ENCODE measurements around the gene DNAJC8.

DNAJC8 gene

GRCh38 chr1:28249013-28249865 lies 16.4 kb upstream of the DNAJC8 start:
- H3K4me1 ChIP-seq (ENCODE audit: insufficient read depth, insufficient read length) = peaks cover 17% of the 10 kb centered on the region
- no peak overlapping the region for H3K4me3 ChIP-seq (ENCODE audit: insufficient read length, low read depth)
- H3K27me3 ChIP-seq (ENCODE audit: insufficient read depth, insufficient read length) = no peaks in the 10 kb centered on the region
- peak overlapping the region; percentile 21 for H3K9ac ChIP-seq (ENCODE audit: insufficient read length, low read depth)
- H3K9me3 ChIP-seq (ENCODE audit: insufficient read depth, low read length) = no peaks in the 10 kb centered on the region
- peaks cover 3% of the 10 kb centered on the region for H3K36me3 ChIP-seq (ENCODE audit: insufficient read depth, insufficient read length, low read length)
- no peak for TF ChIP-seq YY1 (IDR thresholded peaks at IDR 0.05; ENCODE audit: insufficient read depth, insufficient read length)
- no peak for TF ChIP-seq ZNF274 (IDR thresholded peaks at IDR 0.05; ENCODE audit: low read depth, low read length)
- TF ChIP-seq SUZ12 (IDR thresholded peaks at IDR 0.05; ENCODE audit: extremely low read depth, insufficient read depth, insufficient read length) = no peak
- no peak for DNase-seq (ENCODE audit: low read depth, low spot score)

- Histone ChIP-seq H3K4me1 (ENCODE audit: insufficient read depth, insufficient read length) (peaks cover 17% of the 10 kb centered on the region), H3K4me3 (ENCODE audit: insufficient read length, low read depth) (no peak overlapping the region), H3K9ac (ENCODE audit: insufficient read length, low read depth) (peak overlapping the region; percentile 21), H3K27me3 (ENCODE audit: insufficient read depth, insufficient read length) (no peaks in the 10 kb centered on the region), H3K36me3 (ENCODE audit: insufficient read depth, insufficient read length, low read length) (peaks cover 3% of the 10 kb centered on the region), H3K9me3 (ENCODE audit: insufficient read depth, low read length) (no peaks in the 10 kb centered on the region)
- TF ChIP-seq ZNF274 (IDR thresholded peaks at IDR 0.05; ENCODE audit: low read depth, low read length) (no peak), SUZ12 (IDR thresholded peaks at IDR 0.05; ENCODE audit: extremely low read depth, insufficient read depth, insufficient read length) (no peak), YY1 (IDR thresholded peaks at IDR 0.05; ENCODE audit: insufficient read depth, insufficient read length) (no peak)
- DNase-seq (ENCODE audit: low read depth, low spot score) = no peak
Observed at GRCh38 chr1:28248273-28249012, 15.6 kb upstream of the DNAJC8 start.

- Histone ChIP-seq H3K36me3 (ENCODE audit: insufficient read depth, insufficient read length, low read length) (peaks cover 3% of the 10 kb centered on the region), H3K9ac (ENCODE audit: insufficient read length, low read depth) (peak overlapping the region; percentile 21), H3K9me3 (ENCODE audit: insufficient read depth, low read length) (no peaks in the 10 kb centered on the region), H3K27me3 (ENCODE audit: insufficient read depth, insufficient read length) (no peaks in the 10 kb centered on the region), H3K4me3 (ENCODE audit: insufficient read length, low read depth) (no peak overlapping the region), H3K4me1 (ENCODE audit: insufficient read depth, insufficient read length) (peaks cover 17% of the 10 kb centered on the region)
- no peak for DNase-seq (ENCODE audit: low read depth, low spot score)
- TF ChIP-seq ZNF274 (IDR thresholded peaks at IDR 0.05; ENCODE audit: low read depth, low read length) (no peak), SUZ12 (IDR thresholded peaks at IDR 0.05; ENCODE audit: extremely low read depth, insufficient read depth, insufficient read length) (no peak), YY1 (IDR thresholded peaks at IDR 0.05; ENCODE audit: insufficient read depth, insufficient read length) (no peak)
Observed at GRCh38 chr1:28247612-28248272, 14.9 kb upstream of the DNAJC8 start.

GRCh38 chr1:28246427-28246832 lies 13.6 kb upstream of the DNAJC8 start:
- DNase-seq (ENCODE audit: low read depth, low spot score) = no peak
- no peaks in the 10 kb centered on the region for H3K27me3 ChIP-seq (ENCODE audit: insufficient read depth, insufficient read length)
- no peaks in the 10 kb centered on the region for H3K9me3 ChIP-seq (ENCODE audit: insufficient read depth, low read length)
- no peak for TF ChIP-seq SUZ12 (IDR thresholded peaks at IDR 0.05; ENCODE audit: extremely low read depth, insufficient read depth, insufficient read length)
- no peak for TF ChIP-seq ZNF274 (IDR thresholded peaks at IDR 0.05; ENCODE audit: low read depth, low read length)
- TF ChIP-seq YY1 (IDR thresholded peaks at IDR 0.05; ENCODE audit: insufficient read depth, insufficient read length) = no peak
- peaks cover 5% of the 10 kb centered on the region for H3K36me3 ChIP-seq (ENCODE audit: insufficient read depth, insufficient read length, low read length)
- peaks cover 17% of the 10 kb centered on the region for H3K4me1 ChIP-seq (ENCODE audit: insufficient read depth, insufficient read length)
- H3K4me3 ChIP-seq (ENCODE audit: insufficient read length, low read depth) = peak overlapping the region; percentile 48
- H3K9ac ChIP-seq (ENCODE audit: insufficient read length, low read depth) = peak overlapping the region; percentile 37

GRCh38 chr1:28244549-28245251 lies 11.9 kb upstream of the DNAJC8 start:
- no peak overlapping the region for H3K4me3 ChIP-seq (ENCODE audit: insufficient read length, low read depth)
- peaks cover 14% of the 10 kb centered on the region for H3K4me1 ChIP-seq (ENCODE audit: insufficient read depth, insufficient read length)
- no peak overlapping the region for H3K9ac ChIP-seq (ENCODE audit: insufficient read length, low read depth)
- no peak for DNase-seq (ENCODE audit: low read depth, low spot score)
- H3K36me3 ChIP-seq (ENCODE audit: insufficient read depth, insufficient read length, low read length) = peaks cover 10% of the 10 kb centered on the region
- no peaks in the 10 kb centered on the region for H3K27me3 ChIP-seq (ENCODE audit: insufficient read depth, insufficient read length)
- no peaks in the 10 kb centered on the region for H3K9me3 ChIP-seq (ENCODE audit: insufficient read depth, low read length)
- TF ChIP-seq SUZ12 (IDR thresholded peaks at IDR 0.05; ENCODE audit: extremely low read depth, insufficient read depth, insufficient read length) (no peak), ZNF274 (IDR thresholded peaks at IDR 0.05; ENCODE audit: low read depth, low read length) (no peak), YY1 (IDR thresholded peaks at IDR 0.05; ENCODE audit: insufficient read depth, insufficient read length) (no peak)

GRCh38 chr1:28243685-28244311 lies 11.0 kb upstream of the DNAJC8 start:
- H3K4me1 ChIP-seq (ENCODE audit: insufficient read depth, insufficient read length) = peaks cover 5% of the 10 kb centered on the region

More at GRCh38 chr1:28243685-28244311, 11.0 kb upstream of the DNAJC8 start:
- Histone ChIP-seq H3K4me3 (ENCODE audit: insufficient read length, low read depth) (no peak overlapping the region), H3K27me3 (ENCODE audit: insufficient read depth, insufficient read length) (no peaks in the 10 kb centered on the region), H3K9me3 (ENCODE audit: insufficient read depth, low read length) (no peaks in the 10 kb centered on the region), H3K9ac (ENCODE audit: insufficient read length, low read depth) (no peak overlapping the region), H3K36me3 (ENCODE audit: insufficient read depth, insufficient read length, low read length) (peaks cover 14% of the 10 kb centered on the region)
- DNase-seq (ENCODE audit: low read depth, low spot score) = no peak
- TF ChIP-seq SUZ12 (IDR thresholded peaks at IDR 0.05; ENCODE audit: extremely low read depth, insufficient read depth, insufficient read length) (no peak), ZNF274 (IDR thresholded peaks at IDR 0.05; ENCODE audit: low read depth, low read length) (no peak), YY1 (IDR thresholded peaks at IDR 0.05; ENCODE audit: insufficient read depth, insufficient read length) (no peak)
